CD4-positive, alpha-beta memory T cell (primary cell): ENCODE measurements around the gene ZNF646. TPM values are rescaled to one million over a fixed set of nuclear protein-coding genes. Genes with fewer than 3 reads are reported as not detected.

ENCODE experiments used
- CTCF ChIA-PET: fragments of 350-600 bp; sonication (Branson Sonifier 250); formaldehyde crosslinking; loops from one replicate; lab custom pipeline; 2021; ENCODE audit warnings: inconsistent platforms; ENCODE audit not compliant: partially characterized antibody; lab: Charles Lee
- POLR2A ChIA-PET: fragments of 350-600 bp; sonication (Branson Sonifier 250); formaldehyde crosslinking; loops from one replicate; lab custom pipeline; 2021; ENCODE audit not compliant: partially characterized antibody; lab: Charles Lee
- DNase-seq, 5 donors: peaks; one replicate each; pipeline versions ENCODE4 v3.0.0 to v3.0.0-alpha.2; 2020 to 2022; ENCODE audit warnings: mixed read lengths in 1 of 5
- H3K27ac ChIP-seq: one replicate; pipeline ENCODE4 v1.7.0; 2013; ENCODE audit warnings: low read depth, low read length
- H3K27me3 ChIP-seq: 2 replicates; pipeline ENCODE4 v1.7.0; 2013; ENCODE audit warnings: mild to moderate bottlenecking, low read length, moderate library complexity; ENCODE audit not compliant: insufficient read depth
- H3K36me3 ChIP-seq: 2 replicates; pipeline ENCODE4 v1.7.0; 2013; ENCODE audit warnings: mild to moderate bottlenecking, low read length, moderate library complexity; ENCODE audit not compliant: insufficient read depth
- H3K4me1 ChIP-seq: 2 replicates; pipeline ENCODE4 v1.7.0; 2013; ENCODE audit warnings: mild to moderate bottlenecking, low read length, moderate library complexity; ENCODE audit not compliant: insufficient read depth
- H3K4me3 ChIP-seq, 2 donors: one replicate each; pipeline ENCODE4 v1.7.0; 2013; ENCODE audit warnings: low read length in 2 of 2, mild to moderate bottlenecking in 1 of 2
- H3K9me3 ChIP-seq, 2 donors: one replicate each; pipeline ENCODE4 v1.7.0; 2013; ENCODE audit warnings: low read length in 2 of 2, control low read depth in 1 of 2; ENCODE audit not compliant: control insufficient read depth in 1 of 2
- H3K27ac Mint-ChIP-seq, 7 donors: one replicate each; pipeline ENCODE4 v1.8.0; 2020 to 2021; ENCODE audit warnings: mixed read lengths in 7 of 7, mild to moderate bottlenecking in 6 of 7, inconsistent platforms in 3 of 7, moderate library complexity in 3 of 7
- H3K27me3 Mint-ChIP-seq, 2 donors: one replicate each; pipeline ENCODE4 v1.8.0; 2020 to 2021; ENCODE audit warnings: mixed read lengths in 2 of 2
- H3K36me3 Mint-ChIP-seq, 2 donors: one replicate each; pipeline ENCODE4 v1.8.0; 2020 to 2021; ENCODE audit warnings: mixed read lengths in 2 of 2, inconsistent platforms in 1 of 2, mild to moderate bottlenecking in 1 of 2
- H3K4me1 Mint-ChIP-seq, 4 donors: one replicate each; pipeline ENCODE4 v1.8.0; 2020 to 2021; ENCODE audit warnings: mixed read lengths in 4 of 4, mild to moderate bottlenecking in 1 of 4
- H3K4me3 Mint-ChIP-seq, 8 donors: one replicate each; pipeline ENCODE4 v1.8.0; 2020 to 2021; ENCODE audit warnings: mixed read lengths in 8 of 8, mild to moderate bottlenecking in 7 of 8, moderate library complexity in 6 of 8, inconsistent platforms in 3 of 8
- H3K9me3 Mint-ChIP-seq, 8 donors: one replicate each; pipeline ENCODE4 v1.8.0; 2020 to 2021; ENCODE audit warnings: mixed read lengths in 8 of 8, mild to moderate bottlenecking in 5 of 8, inconsistent platforms in 3 of 8, moderate library complexity in 1 of 8
- intact Hi-C: fragments of 100-400 bp; cut with micrococcal nuclease; formaldehyde crosslinking; loops from one replicate; pipeline ENCODE4 v1.15.1; 2023
- polyA plus RNA-seq, 2 donors: library from polyadenylated mRNA; unstranded; fragments of 300-500 nt; fragmentation: Illumina TruSeq; gene quantifications; one replicate each; pipeline ENCODE4 v1.2.3, GENCODE V29; 2021
- total RNA-seq, 2 experiments: library from RNA; stranded (reverse); gene quantifications; one replicate each; pipeline ENCODE4 v1.2.3, GENCODE V29; 2021

ZNF646 gene
- total and polyA plus RNA-seq, 4 experiments from 2014 or later = 0.77 to 47.0 (median 27.9) TPM

- no peaks in the 10 kb centered on the region for H3K27me3 Mint-ChIP-seq
- Histone ChIP-seq H3K27ac (no peak overlapping the region), H3K36me3 (peaks cover 24% of the 10 kb centered on the region), H3K4me1 (no peaks in the 10 kb centered on the region), H3K4me3 (no peak overlapping the region), H3K27me3 (no peaks in the 10 kb centered on the region), H3K9me3 (no peaks in the 10 kb centered on the region)
- peaks cover 16 to 36% of the 10 kb centered on the region in 2 donors for H3K36me3 Mint-ChIP-seq
- H3K9me3 Mint-ChIP-seq = no peaks in the 10 kb centered on the region
- H3K4me3 Mint-ChIP-seq = no peak overlapping the region
- H3K4me1 Mint-ChIP-seq = peaks cover 0 to 3% (median 0%) of the 10 kb centered on the region in 4 donors
- ChIA-PET CTCF (interaction anchor here (2.6 kb wide), 1 partner anchor 10 kb away, joined by 10 read pairs; no protein-coding TSS in a partner anchor), POLR2A (interaction anchor here (1.0 to 1.5 kb wide), 3 partner anchors 10 to 15 kb away, joined by 3 to 7 read pairs (median 6); partner anchors contain the start of gene KAT8)
- intact Hi-C loops = no loop called here
- H3K27ac Mint-ChIP-seq = peak overlapping the region in 1 of 7 donors; percentile 4
- no peak for DNase-seq
These were observed 58.2 kb downstream of the ZNF646 start for GRCh38 chr16:31132303-31132979.

GRCh38 chr16:31133046-31133501 is 58.9 kb downstream of the ZNF646 start:
- Mint-ChIP-seq H3K27me3 (no peaks in the 10 kb centered on the region), H3K27ac (no peak overlapping the region), H3K9me3 (no peaks in the 10 kb centered on the region), H3K4me1 (peaks cover 0 to 3% (median 0%) of the 10 kb centered on the region in 4 donors), H3K4me3 (no peak overlapping the region), H3K36me3 (peaks cover 12 to 30% of the 10 kb centered on the region in 2 donors)
- Histone ChIP-seq H3K36me3 (peaks cover 19% of the 10 kb centered on the region), H3K4me1 (no peaks in the 10 kb centered on the region), H3K27me3 (no peaks in the 10 kb centered on the region), H3K27ac (no peak overlapping the region), H3K9me3 (no peaks in the 10 kb centered on the region), H3K4me3 (no peak overlapping the region)
- POLR2A ChIA-PET = interaction anchor here (1.0 to 1.5 kb wide), 2 partner anchors 9 to 15 kb away, joined by 3 to 6 read pairs; partner anchors contain the start of gene KAT8
- intact Hi-C loops = no loop called here
- DNase-seq = no peak
- CTCF ChIA-PET = interaction anchor here (2.6 kb wide), 1 partner anchor 9 kb away, joined by 10 read pairs; no protein-coding TSS in a partner anchor

Other genes with a start within 250 kb of the ZNF646 start
- 10 to 100 TPM; 25.5 to 27.3 TPM for gene BCL7C, start 180.3 kb upstream of the ZNF646 start, total RNA-seq
- gene BCL7C, start 180.3 kb upstream of the ZNF646 start, polyA plus RNA-seq = 10 to 100 TPM; 45.4 to 53.1 TPM
- under 1 TPM; 0.19 to 0.26 TPM for gene CTF1, start 177.8 kb upstream of the ZNF646 start, total RNA-seq
- gene CTF1, start 177.8 kb upstream of the ZNF646 start, polyA plus RNA-seq = not detected
- 10 to 100 TPM; 15.6 to 15.8 TPM for gene FBXL19, start 150.8 kb upstream of the ZNF646 start, total RNA-seq
- under 1 TPM in 1 of 2 donors, not detected in 1; 0.16 TPM for gene FBXL19, start 150.8 kb upstream of the ZNF646 start, polyA plus RNA-seq
- gene ORAI3, start 125.4 kb upstream of the ZNF646 start, total RNA-seq = 10 to 100 TPM; 19.3 to 22.0 TPM
- 10 to 100 TPM; 16.2 to 17.5 TPM for gene ORAI3, start 125.4 kb upstream of the ZNF646 start, polyA plus RNA-seq
- 10 to 100 TPM; 32.1 to 33.2 TPM for gene SETD1A, start 116.7 kb upstream of the ZNF646 start, total RNA-seq
- gene SETD1A, start 116.7 kb upstream of the ZNF646 start, polyA plus RNA-seq = 1 to 10 TPM in 1 of 2 donors, not detected in 1; 5.6 TPM
- 1 to 10 TPM; 3.6 to 4.3 TPM for gene HSD3B7, start 89.2 kb upstream of the ZNF646 start, total RNA-seq
- gene HSD3B7, start 89.2 kb upstream of the ZNF646 start, polyA plus RNA-seq = 1 to 10 TPM in 1 of 2 donors, under 1 TPM in 1; 0.08 to 1.2 TPM
- 1 to 10 TPM; 1.5 to 2.4 TPM for gene STX1B, start 63.8 kb upstream of the ZNF646 start, total RNA-seq
- not detected for gene STX1B, start 63.8 kb upstream of the ZNF646 start, polyA plus RNA-seq
- gene STX4, start 40.9 kb upstream of the ZNF646 start, total RNA-seq = 100 to 1,000 TPM; 106 to 111 TPM
- 10 to 100 TPM; 21.2 to 33.0 TPM for gene STX4, start 40.9 kb upstream of the ZNF646 start, polyA plus RNA-seq
- 10 to 100 TPM; 11.7 to 13.6 TPM for gene ZNF668, start 182 bp upstream of the ZNF646 start, total RNA-seq
- 1 to 10 TPM; 3.0 to 6.8 TPM for gene ZNF668, start 182 bp upstream of the ZNF646 start, polyA plus RNA-seq
- gene PRSS53, start 14.5 kb downstream of the ZNF646 start, total RNA-seq = 10 to 100 TPM; 13.3 to 13.5 TPM
- under 1 TPM; 0.43 to 0.69 TPM for gene PRSS53, start 14.5 kb downstream of the ZNF646 start, polyA plus RNA-seq
- gene VKORC1, start 20.4 kb downstream of the ZNF646 start, total RNA-seq = 10 to 100 TPM; 48.9 to 51.3 TPM
- 100 to 1,000 TPM in 1 of 2 donors, 10 to 100 TPM in 1; 93.7 to 114 TPM for gene VKORC1, start 20.4 kb downstream of the ZNF646 start, polyA plus RNA-seq
- gene BCKDK, start 34.0 kb downstream of the ZNF646 start, total RNA-seq = 10 to 100 TPM; 17.0 to 21.1 TPM
- 10 to 100 TPM; 22.3 to 24.3 TPM for gene BCKDK, start 34.0 kb downstream of the ZNF646 start, polyA plus RNA-seq
- 10 to 100 TPM; 90.8 to 94.2 TPM for gene KAT8, start 43.2 kb downstream of the ZNF646 start, total RNA-seq
- 10 to 100 TPM; 37.5 to 68.8 TPM for gene KAT8, start 43.2 kb downstream of the ZNF646 start, polyA plus RNA-seq
- gene PRSS8, start 61.3 kb downstream of the ZNF646 start, total RNA-seq = not detected
- gene PRSS8, start 61.3 kb downstream of the ZNF646 start, polyA plus RNA-seq = under 1 TPM in 1 of 2 donors, not detected in 1; 0.33 TPM
- under 1 TPM; 0.33 to 0.67 TPM for gene PRSS36, start 75.6 kb downstream of the ZNF646 start, total RNA-seq
- under 1 TPM; 0.47 to 0.94 TPM for gene PRSS36, start 75.6 kb downstream of the ZNF646 start, polyA plus RNA-seq
- gene FUS, start 105.7 kb downstream of the ZNF646 start, total RNA-seq = 100 to 1,000 TPM; 500 to 536 TPM
- gene FUS, start 105.7 kb downstream of the ZNF646 start, polyA plus RNA-seq = 100 to 1,000 TPM in 1 of 2 donors, 10 to 100 TPM in 1; 88.1 to 163 TPM
- 10 to 100 TPM; 25.9 to 26.6 TPM for gene PYCARD, start 128.3 kb downstream of the ZNF646 start, total RNA-seq
- 10 to 100 TPM; 52.4 to 60.6 TPM for gene PYCARD, start 128.3 kb downstream of the ZNF646 start, polyA plus RNA-seq
- gene TRIM72, start 139.7 kb downstream of the ZNF646 start, total RNA-seq = not detected
- not detected for gene TRIM72, start 139.7 kb downstream of the ZNF646 start, polyA plus RNA-seq
- gene PYDC1, start 142.7 kb downstream of the ZNF646 start, total RNA-seq = not detected
- not detected for gene PYDC1, start 142.7 kb downstream of the ZNF646 start, polyA plus RNA-seq
- gene ITGAM, start 185.6 kb downstream of the ZNF646 start, total RNA-seq = 1 to 10 TPM; 1.4 to 2.2 TPM
- gene ITGAM, start 185.6 kb downstream of the ZNF646 start, polyA plus RNA-seq = 1 to 10 TPM; 2.0 to 2.1 TPM